IPS-18c (cell line): ENCODE results near the gene TREM1.
"Not testable (repeated sequence)": the region's sequence is repeated elsewhere in the genome, so short reads cannot be mapped to it uniquely, and the experiment has no call there.

Experiments used
- H3K4me3 ChIP-seq: 2 replicates; pipeline ENCODE4 v1.7.0; 2013; ENCODE audit warnings: low read depth, mild to moderate bottlenecking, low read length, moderate library complexity; ENCODE audit not compliant: insufficient read depth
- H3K9me3 ChIP-seq: one replicate; pipeline ENCODE4 v1.6.1; 2013; ENCODE audit warnings: mild to moderate bottlenecking, low read length, moderate library complexity; ENCODE audit not compliant: control insufficient read depth, insufficient read depth

Gene TREM1

GRCh38 chr6:41306187-41306854, 19.8 kb upstream of the TREM1 start:
- Histone ChIP-seq H3K4me3 (no peak overlapping the region), H3K9me3 (no peaks in the 10 kb centered on the region)

GRCh38 chr6:41302638-41303037, 16.2 kb upstream of the TREM1 start:
- Histone ChIP-seq H3K9me3 (no peaks in the 10 kb centered on the region), H3K4me3 (no peak overlapping the region)

- Histone ChIP-seq H3K4me3 (no peak overlapping the region), H3K9me3 (no peaks in the 10 kb centered on the region)
Observed at GRCh38 chr6:41298785-41299502, 12.5 kb upstream of the TREM1 start.

GRCh38 chr6:41297248-41297647, 10.8 kb upstream of the TREM1 start:
- H3K9me3 ChIP-seq = not testable (repeated sequence)

GRCh38 chr6:41294214-41294872, 7.9 kb upstream of the TREM1 start:
- H3K4me3 ChIP-seq = no peak overlapping the region

More at GRCh38 chr6:41297248-41297647, 10.8 kb upstream of the TREM1 start:
- not testable (repeated sequence) for H3K4me3 ChIP-seq

GRCh38 chr6:41291717-41292116, 5.2 kb upstream of the TREM1 start:
- Histone ChIP-seq H3K9me3 (no peaks in the 10 kb centered on the region), H3K4me3 (no peak overlapping the region)

More at GRCh38 chr6:41294214-41294872, 7.9 kb upstream of the TREM1 start:
- H3K9me3 ChIP-seq = no peaks in the 10 kb centered on the region

- H3K4me3 ChIP-seq = no peak overlapping the region
- H3K9me3 ChIP-seq = no peaks in the 10 kb centered on the region
Observed at GRCh38 chr6:41289815-41290214, 3.3 kb upstream of the TREM1 start.

GRCh38 chr6:41288754-41289129, 2.3 kb upstream of the TREM1 start:
- H3K4me3 ChIP-seq = no peak overlapping the region
- no peaks in the 10 kb centered on the region for H3K9me3 ChIP-seq

GRCh38 chr6:41288030-41288753, 1.7 kb upstream of the TREM1 start:
- H3K4me3 ChIP-seq = no peak overlapping the region
- H3K9me3 ChIP-seq = no peaks in the 10 kb centered on the region

GRCh38 chr6:41284726-41285125, 1.8 kb downstream of the TREM1 start:
- H3K4me3 ChIP-seq = no peak overlapping the region
- no peaks in the 10 kb centered on the region for H3K9me3 ChIP-seq

- Histone ChIP-seq H3K9me3 (no peaks in the 10 kb centered on the region), H3K4me3 (no peak overlapping the region)
Observed at GRCh38 chr6:41283600-41283999, 2.9 kb downstream of the TREM1 start.

- no peaks in the 10 kb centered on the region for H3K9me3 ChIP-seq
Observed at GRCh38 chr6:41280381-41281057, 6.0 kb downstream of the TREM1 start.

GRCh38 chr6:41278699-41279405, 7.6 kb downstream of the TREM1 start:
- H3K4me3 ChIP-seq = no peak overlapping the region
- no peaks in the 10 kb centered on the region for H3K9me3 ChIP-seq

More at GRCh38 chr6:41280381-41281057, 6.0 kb downstream of the TREM1 start:
- H3K4me3 ChIP-seq = no peak overlapping the region

- Histone ChIP-seq H3K9me3 (no peaks in the 10 kb centered on the region), H3K4me3 (no peak overlapping the region)
Observed at GRCh38 chr6:41277605-41278004, 8.9 kb downstream of the TREM1 start.

- no peaks in the 10 kb centered on the region for H3K9me3 ChIP-seq
Observed at GRCh38 chr6:41275489-41275888, 11.0 kb downstream of the TREM1 start.

GRCh38 chr6:41274256-41274655, 12.2 kb downstream of the TREM1 start:
- no peaks in the 10 kb centered on the region for H3K9me3 ChIP-seq
- no peak overlapping the region for H3K4me3 ChIP-seq

More at GRCh38 chr6:41275489-41275888, 11.0 kb downstream of the TREM1 start:
- H3K4me3 ChIP-seq = no peak overlapping the region
